Neuronal stem cell (in vitro differentiated cells): ENCODE measurements around the gene RCAN3.

Experiments
- DNase-seq: peaks from one replicate; pipeline ENCODE4 v3.0.0-alpha.2; 2013; ENCODE audit warnings: low spot score
- H2AFZ ChIP-seq: one replicate; pipeline ENCODE4 v1.6.1; 2013; ENCODE audit warnings: mild to moderate bottlenecking, low read length, inconsistent platforms
- H2AK5ac ChIP-seq: 2 replicates; pipeline ENCODE4 v1.6.1; 2013; ENCODE audit warnings: low read depth, mild to moderate bottlenecking, inconsistent platforms, low read length, moderate library complexity, mixed read lengths
- H2BK120ac ChIP-seq: 2 replicates; pipeline ENCODE4 v1.6.1; 2013; ENCODE audit warnings: low read depth, mild to moderate bottlenecking, inconsistent platforms, low read length, moderate library complexity, mixed read lengths
- H2BK12ac ChIP-seq: one replicate; pipeline ENCODE4 v1.6.1; 2013; ENCODE audit warnings: low read length, inconsistent platforms
- H2BK15ac ChIP-seq: 2 replicates; pipeline ENCODE4 v1.6.1; 2013; ENCODE audit warnings: mild to moderate bottlenecking, low read length, inconsistent platforms, mixed read lengths
- H2BK5ac ChIP-seq: one replicate; pipeline ENCODE4 v1.6.1; 2013; ENCODE audit warnings: inconsistent platforms, mild to moderate bottlenecking, low read length, moderate library complexity
- H3K14ac ChIP-seq: one replicate; pipeline ENCODE4 v1.6.1; 2013; ENCODE audit warnings: low read length, inconsistent platforms
- H3K18ac ChIP-seq: 2 replicates; pipeline ENCODE4 v1.6.1; 2013; ENCODE audit warnings: low read length, inconsistent platforms
- H3K23ac ChIP-seq: 2 replicates; pipeline ENCODE4 v1.6.1; 2013; ENCODE audit warnings: low read depth, mild to moderate bottlenecking, mixed read lengths, low read length, inconsistent platforms; ENCODE audit not compliant: poor library complexity
- H3K27ac ChIP-seq: replicated peaks from 3 replicates; pipeline ENCODE4 v1.5.1; 2013; ENCODE audit warnings: low read length, inconsistent platforms
- H3K27me3 ChIP-seq, 3 experiments: 2 replicates each; pipeline ENCODE4 v1.6.1; 2013; ENCODE audit warnings: low read length in 3 of 3, mild to moderate bottlenecking in 2 of 3, inconsistent platforms in 1 of 3, low read depth in 1 of 3, mixed read lengths in 1 of 3, moderate library complexity in 1 of 3; ENCODE audit not compliant: control insufficient read depth in 3 of 3, insufficient read depth in 3 of 3
- H3K36me3 ChIP-seq, 2 donors: replicated peaks in 1 of 2; 2 replicates each; pipeline ENCODE4 v1.6.1; 2013; ENCODE audit warnings: low read length in 2 of 2; ENCODE audit not compliant: control insufficient read depth in 2 of 2, insufficient read depth in 2 of 2
- H3K4ac ChIP-seq: 2 replicates; pipeline ENCODE4 v1.6.1; 2013; ENCODE audit warnings: inconsistent platforms, mild to moderate bottlenecking, low read length, moderate library complexity
- H3K4me1 ChIP-seq, 2 donors: 1 replicate in 1 of 2; 2 replicates in 1 of 2; pipeline ENCODE4 v1.6.1; 2013; ENCODE audit warnings: low read length in 2 of 2, low read depth in 1 of 2; ENCODE audit not compliant: control insufficient read depth in 2 of 2, insufficient read depth in 1 of 2
- H3K4me2 ChIP-seq: one replicate; pipeline ENCODE4 v1.6.1; 2013; ENCODE audit warnings: mild to moderate bottlenecking, low read length, inconsistent platforms; ENCODE audit not compliant: insufficient read depth, poor library complexity, severe bottlenecking
- H3K4me3 ChIP-seq, 2 donors: 2 replicates each; pipeline ENCODE4 v1.5.1; 2013; ENCODE audit warnings: low read length in 2 of 2, mild to moderate bottlenecking in 2 of 2, inconsistent platforms in 1 of 2, moderate library complexity in 1 of 2
- H3K79me1 ChIP-seq: one replicate; pipeline ENCODE4 v1.6.1; 2013; ENCODE audit warnings: low read depth, mild to moderate bottlenecking, inconsistent platforms, low read length, moderate library complexity
- H3K9ac ChIP-seq: one replicate; pipeline ENCODE4 v1.6.1; 2013; ENCODE audit warnings: mild to moderate bottlenecking, low read depth, low read length, inconsistent platforms; ENCODE audit not compliant: poor library complexity
- H3K9me3 ChIP-seq, 2 donors: replicated peaks in 1 of 2; 2 replicates each; pipeline versions ENCODE3 to v1.6.1; 2013; ENCODE audit warnings: low read length in 2 of 2, mild to moderate bottlenecking in 2 of 2, inconsistent platforms in 1 of 2, low read depth in 1 of 2, mixed read lengths in 1 of 2, moderate library complexity in 1 of 2; ENCODE audit not compliant: control insufficient read depth in 2 of 2, insufficient read depth in 1 of 2
- H4K8ac ChIP-seq: one replicate; pipeline ENCODE4 v1.6.1; 2013; ENCODE audit warnings: low read depth, mild to moderate bottlenecking, inconsistent platforms, low read length, moderate library complexity
- H4K91ac ChIP-seq: one replicate; pipeline ENCODE4 v1.6.1; 2013; ENCODE audit warnings: low read length, low read depth, mild to moderate bottlenecking, inconsistent platforms; ENCODE audit not compliant: poor library complexity
- WGBS, 2 donors: extraction: QIAGEN DNeasy Blood & Tissue Kit; methylation state at CpG; one replicate each; pipeline ENCODE4 v1.1.7; 2013; ENCODE audit warnings: missing lambda C conversion rate in 2 of 2, mixed read lengths in 1 of 2; ENCODE audit not compliant: insufficient read length in 2 of 2, insufficient replicate concordance in 1 of 2; ENCODE audit errors: extremely low coverage in 2 of 2; 5-methylcytosine and 5-hydroxymethylcytosine counted together

Gene RCAN3

GRCh38 chr1:24575905-24576587 lies 73.4 kb downstream of the RCAN3 start:
- Histone ChIP-seq H3K14ac (peak overlapping the region; percentile 84), H3K4me1 (peaks cover 0 to 7% of the 10 kb centered on the region in 2 donors), H3K23ac (peak overlapping the region; percentile 44), H3K27me3 (peaks cover 0 to 9% (median 0%) of the 10 kb centered on the region in 3 experiments), H3K9ac (peak overlapping the region; percentile 77), H2BK15ac (peak overlapping the region; percentile 64), H4K8ac (peak overlapping the region; percentile 82), H2BK12ac (peak overlapping the region; percentile 90), H2BK120ac (no peak overlapping the region), H3K4ac (no peak overlapping the region), H4K91ac (peak overlapping the region; percentile 85), H3K18ac (peak overlapping the region; percentile 81), H2AFZ (peak overlapping the region; percentile 74), H3K4me2 (no peak overlapping the region), H3K27ac (peak overlapping the region; percentile 33), H3K4me3 (no peak overlapping the region), H2AK5ac (no peak overlapping the region), H3K79me1 (no peaks in the 10 kb centered on the region), H2BK5ac (no peak overlapping the region), H3K9me3 (no peaks in the 10 kb centered on the region), H3K36me3 (no peaks in the 10 kb centered on the region)
- WGBS, 2 donors, result no CpG with 5 or more reads among the region's 14 CpGs
- no peak for DNase-seq

DNA sequence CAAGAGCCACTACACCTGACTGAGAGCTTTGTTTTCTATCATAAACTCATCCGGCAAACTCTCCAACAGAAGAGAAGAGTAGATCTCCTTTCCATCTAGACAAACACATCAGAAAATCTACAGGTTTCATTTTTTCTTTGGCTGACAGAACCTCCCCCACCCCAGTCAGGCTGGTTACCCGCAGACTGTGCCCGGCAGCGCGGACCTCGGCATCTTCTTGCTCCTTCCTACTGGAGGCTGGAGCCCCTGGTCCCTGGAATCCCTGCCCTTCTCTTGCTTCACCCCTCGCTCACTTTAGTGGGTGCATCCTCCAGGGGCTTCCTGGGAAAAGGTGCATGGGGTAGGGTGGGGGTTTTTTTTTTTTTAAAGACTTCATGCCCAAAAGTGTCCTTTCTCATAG lies 76.2 kb downstream of the RCAN3 start:
- WGBS, 2 donors, result no CpG with 5 or more reads among the region's 7 CpGs
- no peaks in the 10 kb centered on the region for H3K79me1 ChIP-seq
- no peak overlapping the region for H3K4me2 ChIP-seq
- no peak overlapping the region for H4K8ac ChIP-seq
- H2BK12ac ChIP-seq, result no peak overlapping the region
- H2BK120ac ChIP-seq, result no peak overlapping the region
- no peaks in the 10 kb centered on the region for H3K36me3 ChIP-seq
- no peak overlapping the region for H3K27ac ChIP-seq
- no peak overlapping the region for H3K9ac ChIP-seq
- no peak overlapping the region for H3K4ac ChIP-seq
- peaks cover 0 to 15% (median 0%) of the 10 kb centered on the region in 3 experiments for H3K27me3 ChIP-seq
- H2BK5ac ChIP-seq, result no peak overlapping the region
- no peak for DNase-seq
- no peak overlapping the region for H3K4me3 ChIP-seq
- H3K4me1 ChIP-seq, result peaks cover 0 to 7% of the 10 kb centered on the region in 2 donors
- H2AFZ ChIP-seq, result no peak overlapping the region
- no peaks in the 10 kb centered on the region for H3K9me3 ChIP-seq
- H2BK15ac ChIP-seq, result no peak overlapping the region
- H4K91ac ChIP-seq, result no peak overlapping the region
- H3K23ac ChIP-seq, result no peak overlapping the region
- no peak overlapping the region for H2AK5ac ChIP-seq
- H3K18ac ChIP-seq, result no peak overlapping the region
- no peak overlapping the region for H3K14ac ChIP-seq

DNA sequence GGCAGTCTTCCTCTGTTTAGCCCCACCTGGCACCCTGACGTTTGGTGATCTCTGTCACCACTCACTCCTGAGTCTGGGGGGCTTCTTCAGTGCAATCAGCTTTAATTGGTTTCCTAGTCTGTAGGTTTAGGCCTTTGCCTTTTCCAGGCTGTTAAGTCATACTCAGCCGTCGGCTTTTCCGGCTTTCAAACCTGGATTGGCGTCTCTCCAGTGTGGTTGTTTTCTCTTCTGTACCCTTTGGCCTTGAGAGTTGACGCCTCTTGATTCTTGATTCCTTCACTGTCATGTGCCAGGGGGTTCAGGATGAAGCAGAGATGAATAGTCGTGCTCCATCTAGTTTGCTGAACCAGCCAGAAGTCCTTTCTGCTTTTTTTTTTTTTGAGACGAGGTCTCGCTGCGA lies 78.1 kb downstream of the RCAN3 start:
- no peak overlapping the region for H2BK15ac ChIP-seq
- H3K9me3 ChIP-seq, result no peaks in the 10 kb centered on the region
- H3K9ac ChIP-seq, result no peak overlapping the region
- no peak overlapping the region for H3K23ac ChIP-seq
- no peak overlapping the region for H3K4me2 ChIP-seq
- WGBS, 2 donors, result no CpG with 5 or more reads among the region's 10 CpGs
- no peak overlapping the region for H2BK120ac ChIP-seq
- no peak overlapping the region for H2BK12ac ChIP-seq
- no peak overlapping the region for H3K14ac ChIP-seq
- peaks cover 0 to 7% of the 10 kb centered on the region in 2 donors for H3K4me1 ChIP-seq
- H3K27me3 ChIP-seq, result peaks cover 0 to 20% (median 0%) of the 10 kb centered on the region in 3 experiments
- H2AFZ ChIP-seq, result no peak overlapping the region
- H3K4me3 ChIP-seq, result no peak overlapping the region
- H4K8ac ChIP-seq, result no peak overlapping the region
- no peak overlapping the region for H3K18ac ChIP-seq
- H2AK5ac ChIP-seq, result no peak overlapping the region
- no peak overlapping the region for H4K91ac ChIP-seq
- H3K36me3 ChIP-seq, result no peaks in the 10 kb centered on the region
- H3K4ac ChIP-seq, result no peak overlapping the region
- no peak for DNase-seq
- no peaks in the 10 kb centered on the region for H3K79me1 ChIP-seq
- no peak overlapping the region for H2BK5ac ChIP-seq
- no peak overlapping the region for H3K27ac ChIP-seq

DNA sequence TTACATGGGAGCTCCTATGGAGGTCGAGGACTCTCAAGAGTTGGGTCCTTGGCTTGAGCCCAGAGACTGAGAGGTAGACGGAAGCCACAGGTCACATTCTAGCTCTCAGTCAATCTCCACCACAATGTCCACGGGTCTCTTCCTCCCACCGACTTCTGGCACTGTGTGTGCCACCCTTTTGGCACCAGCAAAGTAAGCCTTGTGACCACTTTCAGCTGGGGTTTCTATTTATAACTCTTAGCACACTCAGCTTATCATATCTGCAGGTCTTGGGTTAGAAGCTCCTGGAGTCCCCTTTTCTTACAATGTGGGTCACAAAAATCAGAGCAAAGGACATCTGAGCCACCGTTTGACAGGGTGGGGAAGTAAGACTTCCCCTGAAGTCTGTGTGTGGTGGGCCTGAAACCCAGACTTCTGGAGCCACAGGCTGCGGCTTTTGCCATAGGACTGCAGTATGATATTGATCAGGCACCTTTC lies 81.6 kb downstream of the RCAN3 start:
- H3K4me1 ChIP-seq, result peaks cover 0 to 1% of the 10 kb centered on the region in 2 donors
- H3K79me1 ChIP-seq, result no peaks in the 10 kb centered on the region
- no peak overlapping the region for H2BK120ac ChIP-seq
- no peak overlapping the region for H3K9ac ChIP-seq
- no peak overlapping the region for H2BK12ac ChIP-seq
- no peak overlapping the region for H3K4me3 ChIP-seq
- H4K8ac ChIP-seq, result no peak overlapping the region
- no peak overlapping the region for H3K23ac ChIP-seq
- H2AK5ac ChIP-seq, result no peak overlapping the region
- no peak overlapping the region for H3K4ac ChIP-seq
- peaks cover 0 to 13% (median 2%) of the 10 kb centered on the region in 3 experiments for H3K27me3 ChIP-seq
- H2BK15ac ChIP-seq, result no peak overlapping the region
- no peak overlapping the region for H3K14ac ChIP-seq
- H3K9me3 ChIP-seq, result no peaks in the 10 kb centered on the region
- H2BK5ac ChIP-seq, result no peak overlapping the region
- no peak overlapping the region for H3K4me2 ChIP-seq
- no peak for DNase-seq
- no peak overlapping the region for H2AFZ ChIP-seq
- no peak overlapping the region for H3K27ac ChIP-seq
- no peak overlapping the region for H4K91ac ChIP-seq
- H3K18ac ChIP-seq, result no peak overlapping the region
- H3K36me3 ChIP-seq, result no peaks in the 10 kb centered on the region
- WGBS, 2 donors, result no CpG with 5 or more reads among the region's 6 CpGs
